T-helper 2 cell (primary cell): Measurements from ENCODE around the gene FHIT.

Experiments used
- DNase-seq, 5 experiments: peaks; one replicate each; pipeline versions ENCODE4 v3.0.0 to v3.0.0-alpha.2; 2012 to 2022

FHIT gene

DNA sequence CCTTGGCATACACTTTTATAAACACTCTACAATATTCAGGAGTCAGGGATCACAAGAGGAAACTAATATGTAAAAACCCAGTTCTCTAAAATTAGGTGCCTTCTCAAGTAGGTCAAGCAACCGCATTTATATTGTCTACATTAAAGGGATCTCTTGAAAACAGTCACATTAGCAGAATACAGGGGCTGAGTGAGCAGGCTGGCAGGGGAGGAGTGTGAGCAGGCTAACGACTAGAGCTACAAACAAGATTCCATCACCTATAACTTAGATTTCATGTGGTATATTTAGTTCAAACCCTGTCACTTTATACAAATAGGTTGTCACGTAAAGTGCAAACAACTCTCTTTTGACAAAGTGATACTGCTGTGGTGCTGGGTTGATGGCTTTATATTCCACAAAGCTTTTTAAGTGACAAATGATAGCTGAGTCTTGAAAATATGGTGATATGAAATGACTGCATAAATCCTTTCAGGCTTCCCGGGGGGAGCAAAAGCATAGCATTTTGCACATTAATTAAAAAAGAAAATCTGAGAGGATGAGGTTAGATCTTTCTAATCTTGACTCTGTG lies 937.9 kb downstream of the FHIT start:
- DNase-seq: no peak

GRCh38 chr3:60309539-60310268 lies 941.5 kb downstream of the FHIT start:
- DNase-seq: no peak

DNA sequence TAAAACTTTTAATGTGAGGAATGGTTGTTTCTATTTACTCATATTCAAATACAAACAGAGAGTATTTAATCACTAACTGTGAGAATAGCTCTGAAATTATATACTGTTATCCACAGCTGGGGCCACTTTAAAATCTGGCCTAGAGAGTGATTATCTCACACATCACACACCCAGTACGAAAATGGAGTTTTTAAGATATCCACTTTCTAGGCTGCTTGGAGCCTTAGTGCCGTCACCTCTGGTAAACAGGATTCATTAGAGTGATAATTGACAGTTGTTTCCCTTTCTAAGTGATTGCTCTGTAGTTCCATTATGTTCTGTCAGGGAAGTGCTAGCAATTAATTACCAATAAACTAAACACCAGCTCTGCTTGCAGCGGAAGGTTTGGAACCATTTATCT lies 942.4 kb downstream of the FHIT start:
- no peak for DNase-seq

DNA sequence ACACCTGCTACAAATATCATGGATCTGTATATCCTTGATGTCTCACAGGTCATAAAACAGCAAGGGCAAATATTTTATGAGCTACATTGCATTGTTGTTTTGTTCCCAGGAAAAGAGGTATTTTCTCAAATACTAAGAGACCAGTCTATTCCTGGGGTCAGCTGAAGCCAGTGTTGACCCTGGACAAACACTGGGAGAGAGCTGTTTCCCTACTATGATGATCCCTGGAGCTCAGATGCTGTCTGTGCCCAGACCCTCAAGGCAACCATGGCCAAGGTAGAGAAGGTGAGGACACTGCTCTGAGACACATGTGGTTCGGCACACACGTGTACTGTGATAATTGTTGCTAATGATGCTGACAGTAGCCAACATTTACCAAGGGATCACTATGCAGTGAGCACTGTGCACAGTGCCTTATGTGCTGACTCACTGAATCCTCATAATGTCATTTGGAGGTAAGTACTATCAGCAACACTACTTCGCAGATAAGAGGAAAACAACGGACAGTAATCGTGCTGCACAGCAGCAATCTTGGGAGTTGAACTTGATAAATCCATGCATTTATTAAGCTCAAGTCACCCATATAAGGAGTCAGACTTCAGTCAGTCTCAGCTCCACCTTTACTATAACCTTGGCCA lies 943.6 kb downstream of the FHIT start:
- DNase-seq: no peak

DNA sequence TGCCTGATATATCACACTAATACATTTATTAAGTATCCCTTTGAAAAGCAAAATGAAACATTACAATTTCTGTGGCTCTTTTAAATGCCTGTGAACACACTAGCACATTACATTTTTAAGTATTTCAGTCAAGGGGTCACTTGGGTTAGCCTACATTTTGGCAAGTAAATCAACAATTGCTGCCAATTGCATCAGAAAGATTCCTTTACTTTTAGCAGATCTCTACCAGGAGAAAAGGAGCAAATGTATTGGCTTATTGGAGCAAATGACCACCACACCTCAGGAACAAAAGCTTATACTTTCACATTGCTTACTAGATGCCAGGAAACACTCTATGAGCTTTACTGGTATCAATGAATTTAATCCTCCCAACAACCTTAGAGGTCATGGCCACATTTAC lies 947.1 kb downstream of the FHIT start:
- DNase-seq: no peak

DNA sequence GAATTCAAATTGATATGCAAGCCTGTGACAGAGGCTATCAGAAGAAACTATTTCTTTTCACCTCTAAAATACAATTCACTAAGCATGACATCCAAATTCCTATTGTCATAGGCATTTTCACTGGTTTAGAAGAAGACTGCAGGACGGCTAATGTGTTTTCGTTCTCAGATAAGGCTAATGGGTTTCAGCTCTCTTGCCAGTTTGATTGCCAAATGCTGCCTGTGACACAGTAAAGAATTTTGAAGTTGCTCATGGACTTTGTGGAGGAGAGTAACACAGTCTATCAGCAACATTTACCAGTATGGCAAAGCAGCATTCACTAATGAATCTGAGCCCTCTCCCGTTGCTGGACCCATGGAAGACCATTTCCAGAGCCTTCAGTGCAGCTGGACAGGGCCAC lies 948.1 kb downstream of the FHIT start:
- no peak for DNase-seq

GRCh38 chr3:60301142-60301541 lies 950.1 kb downstream of the FHIT start:
- DNase-seq: no peak

DNA sequence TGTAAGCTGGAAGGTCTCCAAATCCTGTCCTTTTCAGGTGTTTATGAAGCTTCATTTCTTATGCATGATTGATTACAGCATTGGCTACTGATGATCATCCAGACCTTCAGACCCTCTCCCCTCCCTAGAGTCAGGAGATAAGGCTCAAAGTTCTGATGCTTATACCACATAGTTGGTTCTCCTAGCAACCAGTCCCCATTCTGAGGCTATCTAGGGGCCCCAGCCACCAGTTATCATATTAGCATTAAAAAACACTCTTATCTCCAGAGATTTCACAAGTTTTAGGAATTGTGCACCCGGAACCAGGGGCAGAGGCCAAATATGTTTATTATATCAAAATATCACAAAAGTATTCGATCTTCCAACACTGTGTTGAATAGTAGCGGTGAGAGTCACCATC lies 953.1 kb downstream of the FHIT start:
- no peak for DNase-seq

DNA sequence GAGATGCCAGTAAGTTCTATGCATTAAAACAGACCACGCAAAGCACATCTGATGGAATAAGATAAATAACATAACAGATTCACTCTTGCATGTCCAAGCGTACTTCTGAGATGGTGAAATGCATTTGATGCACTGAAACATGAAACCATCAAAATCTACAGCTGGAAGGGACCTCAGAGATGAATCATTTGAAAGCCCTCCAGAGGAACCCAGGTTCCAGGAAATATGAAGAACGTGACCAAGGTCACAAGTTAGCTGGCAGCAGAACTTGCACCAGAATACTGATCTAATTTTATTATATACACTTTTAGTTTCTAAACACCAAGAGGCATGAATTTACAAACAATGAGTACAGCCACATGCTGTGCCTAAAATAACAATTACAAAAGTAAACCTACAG lies 957.1 kb downstream of the FHIT start:
- DNase-seq: peak in 1 of 5 experiments; percentile 18

DNA sequence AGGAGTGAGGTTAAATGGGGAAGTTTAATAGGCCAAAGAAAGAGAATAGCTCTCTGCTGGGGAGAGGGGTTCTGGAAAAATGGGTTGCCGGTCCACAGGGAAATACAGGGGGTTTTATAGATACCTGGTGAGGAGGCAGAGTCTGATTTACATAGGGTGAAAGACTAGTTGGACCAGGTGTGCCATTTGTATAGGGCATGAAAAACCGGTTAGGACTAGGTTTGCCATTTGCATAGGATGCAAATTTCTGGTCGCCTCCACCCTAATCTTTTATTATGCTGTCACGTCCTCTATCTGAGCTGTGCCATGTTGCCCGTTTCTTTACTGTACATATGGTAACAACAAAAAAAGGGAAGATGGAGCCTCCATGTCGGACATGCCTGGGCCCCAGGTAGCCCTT lies 960.1 kb downstream of the FHIT start:
- no peak for DNase-seq

GRCh38 chr3:60290122-60290492 lies 961.1 kb downstream of the FHIT start:
- DNase-seq: no peak

GRCh38 chr3:60289341-60290121 lies 961.7 kb downstream of the FHIT start:
- DNase-seq: no peak

- no peak for DNase-seq
Measured at GRCh38 chr3:60282866-60283265, 968.4 kb downstream of the FHIT start.

DNA sequence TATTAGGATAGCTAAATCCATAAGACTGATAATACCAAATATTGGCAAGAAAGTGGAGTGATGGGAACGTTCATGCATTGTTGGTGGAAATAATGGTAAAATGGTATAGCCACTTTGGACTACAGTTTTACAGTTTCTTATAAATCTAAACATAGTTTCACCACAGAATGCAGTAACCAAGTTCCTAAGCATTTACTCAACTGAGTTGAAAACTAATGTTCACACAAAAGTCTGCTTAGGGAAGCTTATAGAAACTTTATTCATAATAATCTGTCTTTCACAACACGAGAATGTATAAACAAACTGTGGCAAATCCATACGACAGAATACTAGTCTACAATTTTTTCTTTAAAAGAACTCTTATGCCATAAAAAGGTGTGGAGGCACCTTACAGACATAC lies 969.3 kb downstream of the FHIT start:
- DNase-seq: no peak

- DNase-seq: no peak
Measured at GRCh38 chr3:60277361-60277800, 973.9 kb downstream of the FHIT start.

DNA sequence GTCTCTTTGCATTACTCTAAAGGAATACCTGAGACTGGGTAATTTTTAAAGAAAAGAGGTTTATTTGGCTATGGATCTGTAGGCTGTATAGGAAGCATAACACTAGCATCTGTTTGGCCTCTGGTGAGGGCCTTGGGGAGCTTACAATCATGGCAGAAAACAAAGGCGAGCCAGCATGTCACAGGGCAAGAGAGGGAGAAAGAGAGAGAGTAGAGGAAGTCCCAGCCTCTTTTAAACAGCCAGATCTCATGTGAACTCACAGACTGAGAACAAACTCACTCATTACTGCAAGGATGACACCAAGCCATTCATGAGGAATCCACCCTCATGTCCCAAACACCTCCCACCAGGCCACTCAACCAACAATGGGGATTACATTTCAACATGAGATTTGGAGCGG lies 974.6 kb downstream of the FHIT start:
- DNase-seq: no peak

DNA sequence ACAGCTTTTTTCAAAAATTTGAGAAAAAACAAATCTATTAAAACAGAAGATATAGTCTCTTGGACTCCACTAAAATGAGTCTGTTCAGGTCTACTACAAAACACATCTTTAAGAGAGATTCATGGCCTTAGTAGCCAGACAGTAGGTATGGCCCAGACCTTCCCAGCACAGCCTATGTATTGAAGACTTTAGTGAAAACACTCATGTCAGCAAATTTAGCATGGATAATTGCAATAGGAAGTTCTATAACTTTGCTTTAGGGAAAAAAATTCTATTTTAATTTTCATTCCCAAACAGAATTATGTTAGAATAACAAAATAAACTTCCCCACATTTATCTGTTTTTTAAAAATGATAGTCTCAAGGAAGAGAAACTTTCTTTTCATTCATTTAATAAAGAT lies 976.6 kb downstream of the FHIT start:
- no peak for DNase-seq

DNA sequence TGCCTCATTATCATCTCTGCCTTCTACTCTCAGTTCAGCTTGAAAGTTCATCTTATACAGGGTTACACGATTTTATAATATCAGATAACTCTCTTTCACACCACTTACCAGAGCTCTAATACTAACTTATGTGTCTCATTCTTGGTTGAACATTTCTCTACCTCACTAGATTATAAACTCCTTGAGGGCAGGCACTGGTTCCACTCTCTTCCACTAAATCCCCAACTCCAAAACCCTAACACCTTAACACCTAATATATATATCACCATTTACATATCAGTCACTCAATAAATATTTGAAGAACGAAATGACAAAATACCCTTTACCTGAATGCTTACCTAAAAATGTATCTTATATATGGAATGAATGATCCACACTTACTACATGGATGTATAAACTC lies 977.2 kb downstream of the FHIT start:
- DNase-seq: no peak

GRCh38 chr3:60269829-60270266 lies 981.4 kb downstream of the FHIT start:
- DNase-seq: no peak

DNA sequence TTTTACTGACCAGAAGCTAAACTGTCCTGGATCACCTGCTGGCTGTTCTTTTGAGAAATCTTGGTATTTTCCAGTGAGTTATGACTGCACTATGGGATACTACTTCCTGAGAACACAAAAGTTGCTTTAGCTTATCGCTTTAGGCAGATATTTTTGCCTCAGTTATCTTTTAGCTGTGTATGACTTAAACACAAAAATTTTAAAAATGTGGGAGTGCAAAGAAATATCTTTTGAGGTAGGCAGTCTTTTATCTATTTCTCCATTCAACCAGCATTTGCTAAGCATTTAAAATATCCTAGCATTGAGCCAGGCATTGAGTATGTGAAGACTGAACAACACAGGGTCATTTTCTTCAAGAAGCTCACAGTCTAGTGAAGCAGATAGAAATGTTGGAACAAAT lies 981.9 kb downstream of the FHIT start:
- no peak for DNase-seq

GRCh38 chr3:60268123-60268522 lies 983.1 kb downstream of the FHIT start:
- no peak for DNase-seq

- no peak for DNase-seq
Measured at GRCh38 chr3:60266444-60266843, 984.8 kb downstream of the FHIT start.

GRCh38 chr3:60263191-60263590 lies 988.1 kb downstream of the FHIT start:
- DNase-seq: no peak

DNA sequence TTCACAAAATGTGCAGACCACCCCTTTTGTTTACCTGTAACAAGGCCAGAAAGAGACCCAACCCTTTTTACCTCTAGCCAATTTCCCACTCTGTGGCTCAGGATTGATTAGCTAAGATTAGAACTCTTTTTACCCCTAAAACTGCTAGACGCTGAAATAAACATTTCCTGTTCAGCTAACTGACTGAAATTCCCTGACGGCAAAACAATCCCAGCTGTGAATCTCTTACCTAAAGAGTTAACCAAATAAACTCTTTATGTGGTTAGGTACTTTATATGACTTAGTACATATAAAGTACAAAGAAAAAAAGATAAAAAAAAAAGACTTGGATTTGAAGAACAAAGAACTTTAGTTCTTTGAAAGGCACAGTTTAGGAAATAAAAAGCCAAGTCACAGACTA lies 988.7 kb downstream of the FHIT start:
- no peak for DNase-seq
